Progenitor cell of endocrine pancreas (in vitro differentiated cells): Measurements from ENCODE around the gene TP53I11. TPM values are rescaled to one million over a fixed set of nuclear protein-coding genes. Genes with fewer than 3 reads are reported as not detected.

Experiments
- DNase-seq: peaks from one replicate; pipeline ENCODE4 v3.0.0; 2021; ENCODE audit warnings: low spot score; ENCODE audit not compliant: unreplicated experiment
- H3K27ac Mint-ChIP-seq: 2 replicates; pipeline ENCODE4 v1.8.0; 2021; ENCODE audit warnings: mild to moderate bottlenecking, moderate library complexity, mixed read lengths
- H3K27me3 Mint-ChIP-seq: 2 replicates; pipeline ENCODE4 v1.8.0; 2021; ENCODE audit warnings: mixed read lengths
- H3K36me3 Mint-ChIP-seq: 2 replicates; pipeline ENCODE4 v1.8.0; 2022; ENCODE audit warnings: mixed read lengths; ENCODE audit not compliant: insufficient read depth
- H3K4me1 Mint-ChIP-seq: 2 replicates; pipeline ENCODE4 v1.8.0; 2021; ENCODE audit warnings: low read depth, mixed read lengths
- H3K4me3 Mint-ChIP-seq: 2 replicates; pipeline ENCODE4 v1.8.0; 2021; ENCODE audit warnings: low read depth, mild to moderate bottlenecking, moderate library complexity, mixed read lengths
- H3K9me3 Mint-ChIP-seq: 2 replicates; pipeline ENCODE4 v1.8.0; 2021; ENCODE audit warnings: low read depth, mixed read lengths
- total RNA-seq: library from RNA; stranded (reverse); gene quantifications from 2 replicates; pipeline ENCODE4 v1.2.1, GENCODE V29; 2021
- TF ChIP-seq, protein P1 (sequence below): fragments of 200-600 bp; sonication (generic); IDR thresholded peaks from one replicate; pipeline ENCODE4 v1.5.0; 2021; ENCODE audit warnings: antibody characterized with exemption, mild to moderate bottlenecking; ENCODE audit not compliant: unreplicated experiment

TP53I11 gene
- total RNA-seq, 1 donor from 2014 or later = 82.8 TPM

- TF ChIP-seq, protein P1, sequence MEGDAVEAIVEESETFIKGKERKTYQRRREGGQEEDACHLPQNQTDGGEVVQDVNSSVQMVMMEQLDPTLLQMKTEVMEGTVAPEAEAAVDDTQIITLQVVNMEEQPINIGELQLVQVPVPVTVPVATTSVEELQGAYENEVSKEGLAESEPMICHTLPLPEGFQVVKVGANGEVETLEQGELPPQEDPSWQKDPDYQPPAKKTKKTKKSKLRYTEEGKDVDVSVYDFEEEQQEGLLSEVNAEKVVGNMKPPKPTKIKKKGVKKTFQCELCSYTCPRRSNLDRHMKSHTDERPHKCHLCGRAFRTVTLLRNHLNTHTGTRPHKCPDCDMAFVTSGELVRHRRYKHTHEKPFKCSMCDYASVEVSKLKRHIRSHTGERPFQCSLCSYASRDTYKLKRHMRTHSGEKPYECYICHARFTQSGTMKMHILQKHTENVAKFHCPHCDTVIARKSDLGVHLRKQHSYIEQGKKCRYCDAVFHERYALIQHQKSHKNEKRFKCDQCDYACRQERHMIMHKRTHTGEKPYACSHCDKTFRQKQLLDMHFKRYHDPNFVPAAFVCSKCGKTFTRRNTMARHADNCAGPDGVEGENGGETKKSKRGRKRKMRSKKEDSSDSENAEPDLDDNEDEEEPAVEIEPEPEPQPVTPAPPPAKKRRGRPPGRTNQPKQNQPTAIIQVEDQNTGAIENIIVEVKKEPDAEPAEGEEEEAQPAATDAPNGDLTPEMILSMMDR = no peak
- H3K36me3 Mint-ChIP-seq = no peaks in the 10 kb centered on the region
- peaks cover 7% of the 10 kb centered on the region for H3K27me3 Mint-ChIP-seq
- peak overlapping the region; percentile 71 for H3K27ac Mint-ChIP-seq
- peak overlapping the region; percentile 83 for H3K4me3 Mint-ChIP-seq
- no peaks in the 10 kb centered on the region for H3K9me3 Mint-ChIP-seq
- H3K4me1 Mint-ChIP-seq = no peaks in the 10 kb centered on the region
- DNase-seq = peak; percentile 37
Observed at GRCh38 chr11:44950031-44950624, 555 bp downstream of the TP53I11 start.

DNA sequence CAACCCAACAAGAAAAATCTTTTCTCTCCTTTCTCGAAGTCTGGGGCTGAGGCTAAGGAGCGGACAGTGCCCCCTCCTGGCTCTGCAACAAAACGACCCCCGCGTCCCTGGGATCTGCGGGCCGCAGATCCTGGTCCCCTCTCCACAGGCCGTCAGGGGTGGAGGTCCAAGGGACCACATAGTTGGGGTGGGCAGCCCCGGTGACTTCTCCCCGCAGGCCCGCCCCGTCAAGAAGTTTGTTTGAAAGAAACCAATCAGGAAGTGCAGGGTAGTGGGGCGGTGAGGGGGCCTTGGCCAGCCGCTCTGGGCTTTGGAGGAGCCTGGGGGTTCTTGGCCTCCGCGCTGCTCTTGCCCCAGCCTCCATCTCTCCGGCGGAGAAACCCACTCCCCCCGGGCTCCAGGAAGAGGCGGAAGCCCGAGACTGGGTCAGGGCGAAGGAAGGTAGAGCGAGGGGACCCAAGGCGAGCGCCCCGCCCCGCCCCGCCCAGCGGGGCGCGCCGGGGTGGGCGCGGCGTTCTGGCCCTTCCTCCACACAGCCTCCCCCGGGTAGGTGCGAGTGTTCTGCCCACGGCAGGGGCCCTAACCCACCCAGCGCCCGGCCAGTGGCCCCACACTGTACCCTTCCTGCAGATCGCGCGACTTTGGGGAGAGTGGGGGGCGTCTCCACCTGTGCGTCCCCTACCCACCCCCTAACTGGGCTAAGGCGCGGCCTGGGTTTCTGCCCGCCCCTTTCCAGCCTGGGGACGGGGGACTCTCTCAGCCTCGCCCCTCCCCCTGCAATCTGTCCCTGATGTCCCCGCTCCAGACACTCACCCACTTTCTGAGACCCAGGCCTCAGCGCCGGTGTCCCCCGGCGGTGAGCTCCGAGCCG lies 1.3 kb downstream of the TP53I11 start:
- no peaks in the 10 kb centered on the region for H3K9me3 Mint-ChIP-seq
- no peaks in the 10 kb centered on the region for H3K36me3 Mint-ChIP-seq
- peak overlapping the region; percentile 83 for H3K4me3 Mint-ChIP-seq
- TF ChIP-seq, protein P1 = peak; percentile 77
- peak; percentile 34 for DNase-seq
- H3K27ac Mint-ChIP-seq = peak overlapping the region; percentile 86
- peaks cover 2% of the 10 kb centered on the region for H3K27me3 Mint-ChIP-seq
- no peaks in the 10 kb centered on the region for H3K4me1 Mint-ChIP-seq

- no peak for DNase-seq
- TF ChIP-seq, protein P1 = no peak
- H3K27me3 Mint-ChIP-seq = peaks cover 2% of the 10 kb centered on the region
- no peaks in the 10 kb centered on the region for H3K36me3 Mint-ChIP-seq
- no peak overlapping the region for H3K4me3 Mint-ChIP-seq
- H3K27ac Mint-ChIP-seq = no peak overlapping the region
- peaks cover 7% of the 10 kb centered on the region for H3K4me1 Mint-ChIP-seq
- no peaks in the 10 kb centered on the region for H3K9me3 Mint-ChIP-seq
Observed at GRCh38 chr11:44948155-44948554, 2.5 kb downstream of the TP53I11 start.

DNA sequence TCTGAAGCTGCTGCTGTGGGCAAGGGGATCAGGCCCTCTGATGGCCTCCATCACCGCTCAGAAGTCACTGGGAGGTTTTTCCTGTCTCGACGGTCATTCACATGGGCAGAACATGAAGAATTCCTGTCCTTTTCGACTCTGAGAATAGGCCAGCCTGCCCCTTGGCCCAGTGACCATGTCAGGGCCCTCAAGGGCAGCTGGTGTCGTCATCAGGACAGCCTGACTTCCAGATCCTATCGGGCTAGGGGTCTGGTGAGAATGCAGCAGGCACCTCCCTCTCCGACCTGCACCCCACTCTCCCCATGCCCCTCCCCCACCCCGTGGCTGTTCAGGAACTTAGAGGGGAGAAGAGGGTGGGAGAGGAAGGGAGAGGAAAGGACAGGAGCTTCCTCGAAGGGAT lies 3.6 kb downstream of the TP53I11 start:
- Mint-ChIP-seq H3K36me3 (no peaks in the 10 kb centered on the region), H3K27ac (no peak overlapping the region), H3K27me3 (peaks cover 2% of the 10 kb centered on the region), H3K9me3 (no peaks in the 10 kb centered on the region), H3K4me3 (no peak overlapping the region), H3K4me1 (peaks cover 7% of the 10 kb centered on the region)
- no peak for DNase-seq
- TF ChIP-seq, protein P1 = no peak

DNA sequence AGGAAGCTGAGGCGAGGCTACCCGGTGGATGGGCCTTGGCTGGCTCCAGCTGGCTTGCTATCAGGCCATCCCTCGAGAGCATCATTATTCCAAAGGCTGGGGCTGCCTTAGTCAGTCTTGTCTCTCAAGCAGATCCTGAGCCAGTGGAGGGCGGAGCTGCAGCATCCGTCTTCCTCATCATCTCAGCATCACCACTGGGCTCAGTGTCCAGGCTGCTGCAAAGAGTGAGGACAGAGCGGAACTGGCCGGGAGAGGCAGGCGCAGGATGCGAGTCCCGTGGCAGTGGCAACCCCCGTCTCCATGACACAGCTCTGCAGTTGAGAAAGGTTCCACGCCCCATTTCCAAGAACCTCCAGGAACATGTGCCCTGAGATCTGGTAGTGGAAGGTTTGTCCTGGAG lies 4.4 kb downstream of the TP53I11 start:
- peaks cover 7% of the 10 kb centered on the region for H3K4me1 Mint-ChIP-seq
- no peaks in the 10 kb centered on the region for H3K36me3 Mint-ChIP-seq
- TF ChIP-seq, protein P1 = no peak
- peaks cover under 1% of the 10 kb centered on the region for H3K27me3 Mint-ChIP-seq
- DNase-seq = no peak
- no peak overlapping the region for H3K27ac Mint-ChIP-seq
- H3K9me3 Mint-ChIP-seq = no peaks in the 10 kb centered on the region
- H3K4me3 Mint-ChIP-seq = no peak overlapping the region
